ENCODE measurements around the gene TOMT.

- TF ChIP-seq CTCF (IDR thresholded peaks at IDR 0.05; ENCODE audit: low read depth, low read length) (no peak), EZH2phosphoT487 (IDR thresholded peaks at IDR 0.05; ENCODE audit: low read depth) (no peak)
Observed at GRCh38 chr11:72139500-72139899, 33.8 kb downstream of the TOMT start.

All from OCI-LY3 (cell line).